Activated CD8-positive, alpha-beta memory T cell treated with anti-CD3 and anti-CD28 coated beads, Interleukin-2, amount 50 U/mL, for 48 hours (primary cell): ENCODE measurements around the gene SRGAP1.
"Not testable (repeated sequence)": the region's sequence is repeated elsewhere in the genome, so short reads cannot be mapped to it uniquely, and the experiment has no call there.

Experiments used
- DNase-seq: peaks from one replicate; pipeline ENCODE4 v3.0.0-alpha.2; 2020

The SRGAP1 gene

GRCh38 chr12:64061868-64062375 lies 217.4 kb downstream of the SRGAP1 start:
- DNase-seq: no peak

GRCh38 chr12:64063121-64063520 lies 218.6 kb downstream of the SRGAP1 start:
- no peak for DNase-seq

- no peak for DNase-seq
Measured at GRCh38 chr12:64064240-64064639, 219.7 kb downstream of the SRGAP1 start.

- DNase-seq: no peak
Measured at GRCh38 chr12:64064706-64065105, 220.2 kb downstream of the SRGAP1 start.

GRCh38 chr12:64065881-64066451 lies 221.5 kb downstream of the SRGAP1 start:
- no peak for DNase-seq

- no peak for DNase-seq
Measured at GRCh38 chr12:64066776-64067175, 222.3 kb downstream of the SRGAP1 start.

GRCh38 chr12:64070454-64070853 lies 226.0 kb downstream of the SRGAP1 start:
- no peak for DNase-seq

- DNase-seq: no peak
Measured at GRCh38 chr12:64072916-64073575, 228.5 kb downstream of the SRGAP1 start.

- not testable (repeated sequence) for DNase-seq
Measured at GRCh38 chr12:64076565-64076964, 232.1 kb downstream of the SRGAP1 start.

GRCh38 chr12:64077922-64078321 lies 233.4 kb downstream of the SRGAP1 start:
- DNase-seq: no peak

- DNase-seq: no peak
Measured at GRCh38 chr12:64080319-64081007, 236.0 kb downstream of the SRGAP1 start.

- no peak for DNase-seq
Measured at GRCh38 chr12:64081008-64081404, 236.5 kb downstream of the SRGAP1 start.

- DNase-seq: no peak
Measured at GRCh38 chr12:64082116-64082515, 237.6 kb downstream of the SRGAP1 start.

- DNase-seq: no peak
Measured at GRCh38 chr12:64082866-64083268, 238.4 kb downstream of the SRGAP1 start.

GRCh38 chr12:64083285-64084210 lies 239.0 kb downstream of the SRGAP1 start:
- no peak for DNase-seq

- DNase-seq: no peak
Measured at GRCh38 chr12:64085154-64085553, 240.7 kb downstream of the SRGAP1 start.

GRCh38 chr12:64085996-64086395 lies 241.5 kb downstream of the SRGAP1 start:
- no peak for DNase-seq

GRCh38 chr12:64086946-64087345 lies 242.4 kb downstream of the SRGAP1 start:
- no peak for DNase-seq

GRCh38 chr12:64087761-64088160 lies 243.3 kb downstream of the SRGAP1 start:
- no peak for DNase-seq

GRCh38 chr12:64088431-64089349 lies 244.2 kb downstream of the SRGAP1 start:
- no peak for DNase-seq

GRCh38 chr12:64090047-64090446 lies 245.5 kb downstream of the SRGAP1 start:
- no peak for DNase-seq

- no peak for DNase-seq
Measured at GRCh38 chr12:64091186-64091585, 246.7 kb downstream of the SRGAP1 start.
